Measurements from ENCODE around the gene RPRD1B. TPM values are rescaled to one million over a fixed set of nuclear protein-coding genes. Genes with fewer than 3 reads are reported as not detected.

The RPRD1B gene
- total and polyA plus RNA-seq, 8 donors = 25.7 to 50.9 (median 47.4) TPM

DNA sequence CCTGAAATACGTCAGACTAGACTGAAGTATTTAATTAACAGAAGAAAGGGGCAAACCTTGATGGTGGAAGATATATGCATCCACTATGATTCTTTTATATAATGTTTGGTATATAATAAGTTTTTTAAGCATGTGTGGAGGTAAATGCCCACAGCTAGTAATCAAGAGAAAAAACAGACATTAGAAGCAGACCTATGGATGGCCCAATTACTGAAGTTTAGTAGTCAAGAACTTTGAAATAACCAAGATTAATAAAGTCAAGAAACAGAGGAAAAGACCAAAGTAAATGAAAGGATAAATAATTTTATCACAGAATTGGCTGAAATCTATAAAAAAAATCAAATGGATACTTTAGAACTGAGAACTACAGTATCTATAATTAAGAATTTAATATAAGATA is 15.6 kb upstream of the RPRD1B start:
- Histone ChIP-seq H3K4me3 (no peak overlapping the region), H3K27me3 (no peaks in the 10 kb centered on the region), H3K27ac (no peak overlapping the region), H3K9me3 (peaks cover 0 to 18% of the 10 kb centered on the region in 2 donors), H3K36me3 (peaks cover 0 to 40% of the 10 kb centered on the region in 2 donors), H3K4me1 (peaks cover 0 to 4% of the 10 kb centered on the region in 2 donors)
- DNase-seq (no peak), ATAC-seq (no peak)
- intact Hi-C loops (cut with DNase I) = no loop called here
- TF ChIP-seq, protein P1, sequence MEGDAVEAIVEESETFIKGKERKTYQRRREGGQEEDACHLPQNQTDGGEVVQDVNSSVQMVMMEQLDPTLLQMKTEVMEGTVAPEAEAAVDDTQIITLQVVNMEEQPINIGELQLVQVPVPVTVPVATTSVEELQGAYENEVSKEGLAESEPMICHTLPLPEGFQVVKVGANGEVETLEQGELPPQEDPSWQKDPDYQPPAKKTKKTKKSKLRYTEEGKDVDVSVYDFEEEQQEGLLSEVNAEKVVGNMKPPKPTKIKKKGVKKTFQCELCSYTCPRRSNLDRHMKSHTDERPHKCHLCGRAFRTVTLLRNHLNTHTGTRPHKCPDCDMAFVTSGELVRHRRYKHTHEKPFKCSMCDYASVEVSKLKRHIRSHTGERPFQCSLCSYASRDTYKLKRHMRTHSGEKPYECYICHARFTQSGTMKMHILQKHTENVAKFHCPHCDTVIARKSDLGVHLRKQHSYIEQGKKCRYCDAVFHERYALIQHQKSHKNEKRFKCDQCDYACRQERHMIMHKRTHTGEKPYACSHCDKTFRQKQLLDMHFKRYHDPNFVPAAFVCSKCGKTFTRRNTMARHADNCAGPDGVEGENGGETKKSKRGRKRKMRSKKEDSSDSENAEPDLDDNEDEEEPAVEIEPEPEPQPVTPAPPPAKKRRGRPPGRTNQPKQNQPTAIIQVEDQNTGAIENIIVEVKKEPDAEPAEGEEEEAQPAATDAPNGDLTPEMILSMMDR (IDR thresholded peaks at IDR 0.05) = no peak

- Histone ChIP-seq H3K4me3 (no peak overlapping the region), H3K4me1 (peaks cover 4 to 9% of the 10 kb centered on the region in 2 donors), H3K36me3 (peaks cover 0 to 35% of the 10 kb centered on the region in 2 donors), H3K27ac (no peak overlapping the region), H3K27me3 (no peaks in the 10 kb centered on the region), H3K9me3 (peaks cover 0 to 18% of the 10 kb centered on the region in 2 donors)
- ATAC-seq (no peak), DNase-seq (no peak)
- intact Hi-C loops (cut with DNase I) = no loop called here
- TF ChIP-seq, protein P1 (IDR thresholded peaks at IDR 0.05) = no peak
These were observed 15.2 kb upstream of the RPRD1B start for GRCh38 chr20:38018385-38018784.

DNA sequence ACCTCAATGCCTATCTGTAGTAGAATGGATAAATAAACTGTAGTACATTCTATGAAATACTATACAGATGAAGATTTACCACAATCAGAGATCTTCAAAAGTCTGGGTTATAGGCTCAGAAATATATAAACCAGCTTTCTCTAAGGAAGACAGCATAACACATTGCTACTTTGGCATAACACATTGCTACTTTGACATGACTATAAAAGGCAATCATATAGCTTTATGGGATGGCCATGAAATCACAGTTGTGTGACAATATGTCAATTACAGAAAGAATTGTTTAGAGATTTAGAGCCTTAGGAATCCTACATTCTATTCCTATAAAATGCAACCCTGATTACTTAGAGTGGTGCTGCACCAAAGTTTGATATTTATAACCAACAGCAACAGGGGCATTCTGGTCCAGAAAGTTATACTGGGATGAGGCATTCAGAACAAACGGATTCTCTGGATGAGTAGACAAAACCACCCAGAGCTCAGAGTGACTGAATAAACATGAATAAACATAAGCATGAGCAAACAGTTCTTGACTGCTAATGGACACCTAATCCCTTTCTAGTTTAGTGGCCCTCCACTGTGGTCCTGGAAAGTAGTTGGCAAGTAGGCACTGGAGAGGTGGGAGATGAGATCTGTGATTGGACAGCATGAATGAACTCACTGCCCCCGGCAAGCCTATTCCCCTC is 12.3 kb upstream of the RPRD1B start:
- TF ChIP-seq, protein P1 (IDR thresholded peaks at IDR 0.05) = no peak
- H3K36me3 ChIP-seq = peaks cover 0 to 22% of the 10 kb centered on the region in 2 donors
- H3K4me3 ChIP-seq = no peak overlapping the region
- intact Hi-C loops (cut with DNase I) = no loop called here
- H3K27me3 ChIP-seq = no peaks in the 10 kb centered on the region
- peaks cover 0 to 18% of the 10 kb centered on the region in 2 donors for H3K9me3 ChIP-seq
- no peak overlapping the region for H3K27ac ChIP-seq
- no peak for DNase-seq
- no peak for ATAC-seq
- peaks cover 12 to 25% of the 10 kb centered on the region in 2 donors for H3K4me1 ChIP-seq

- intact Hi-C loops (cut with DNase I) = no loop called here
- TF ChIP-seq, protein P1 (IDR thresholded peaks at IDR 0.05) = no peak
- Histone ChIP-seq H3K27me3 (no peaks in the 10 kb centered on the region), H3K9me3 (peaks cover 0 to 7% of the 10 kb centered on the region in 2 donors), H3K27ac (peak overlapping the region in 1 of 2 donors; percentile 57), H3K4me3 (no peak overlapping the region), H3K4me1 (peaks cover 12 to 25% of the 10 kb centered on the region in 2 donors), H3K36me3 (peaks cover 0 to 7% of the 10 kb centered on the region in 2 donors)
- peak; percentile 45 for ATAC-seq
- DNase-seq = peak in 2 of 4 donors; percentile 64 to 80
These were observed 10.2 kb upstream of the RPRD1B start for GRCh38 chr20:38023181-38024001.

GRCh38 chr20:38024496-38024895 is 9.1 kb upstream of the RPRD1B start:
- H3K27ac ChIP-seq = peak overlapping the region in 1 of 2 donors; percentile 57
- no peaks in the 10 kb centered on the region for H3K9me3 ChIP-seq
- ATAC-seq (no peak), DNase-seq (no peak)
- no peaks in the 10 kb centered on the region for H3K36me3 ChIP-seq
- no peaks in the 10 kb centered on the region for H3K27me3 ChIP-seq
- TF ChIP-seq, protein P1 (IDR thresholded peaks at IDR 0.05) = no peak
- intact Hi-C loops (cut with DNase I) = no loop called here
- no peak overlapping the region for H3K4me3 ChIP-seq
- H3K4me1 ChIP-seq = peaks cover 12 to 32% of the 10 kb centered on the region in 2 donors

All from left lung (tissue), 10 donors.